PC-3 (cell line): ENCODE data around the gene CEP128. TPM values are rescaled to one million over a fixed set of nuclear protein-coding genes. Genes with fewer than 3 reads are reported as not detected.

Source experiments
- ATAC-seq: fragments of 200-7000 bp; cut with Tn5 transposase; 2 replicates; pipeline ENCODE4 v1.9.1; 2020; ENCODE audit warnings: mild to moderate bottlenecking, moderate library complexity
- BruUV-seq: library from RNA; stranded (reverse); fragments of 400-500 nt; replicated peaks from 2 replicates; lab custom pipeline; 2021; lab: Mats Ljungman, UMichigan
- CTCF ChIA-PET: fragments of 300-600 bp; sonication (Branson Sonifier 250); formaldehyde crosslinking; loops from one replicate; lab custom pipeline; 2022; ENCODE audit warnings: antibody characterized with exemption; lab: Charles Lee
- POLR2A ChIA-PET: fragments of 300-600 bp; sonication (Branson Sonifier 250); formaldehyde crosslinking; loops from one replicate; lab custom pipeline; 2022; ENCODE audit warnings: antibody characterized with exemption; ENCODE audit not compliant: unreplicated experiment; lab: Charles Lee
- DNase-seq: peaks from one replicate; pipeline ENCODE4 v3.0.0-alpha.2; 2015
- H2AFZ ChIP-seq: fragments of 300-600 bp; sonication (generic); 2 replicates; pipeline ENCODE4 v1.6.0; 2016; ENCODE audit warnings: antibody characterized with exemption, low read length
- H3F3A ChIP-seq: fragments of 300-600 bp; sonication (generic); one replicate; pipeline ENCODE4 v1.6.0; 2017; ENCODE audit warnings: antibody characterized with exemption, low read length, control low read depth, mild to moderate bottlenecking; ENCODE audit not compliant: unreplicated experiment
- H3K27ac ChIP-seq: fragments of 300-600 bp; sonication (generic); 2 replicates; pipeline ENCODE4 v1.5.1; 2016; ENCODE audit warnings: mild to moderate bottlenecking, low read length
- H3K27me3 ChIP-seq: fragments of 300-600 bp; sonication (generic); 2 replicates; pipeline ENCODE4 v1.6.1; 2016; ENCODE audit warnings: low read length, mixed read lengths
- H3K36me3 ChIP-seq: fragments of 300-600 bp; sonication (generic); 2 replicates; pipeline ENCODE4 v1.6.1; 2016; ENCODE audit warnings: low read depth, mixed run types, low read length, mixed read lengths
- H3K4me1 ChIP-seq: fragments of 300-600 bp; sonication (generic); 2 replicates; pipeline ENCODE4 v1.5.1; 2016; ENCODE audit warnings: low read length; ENCODE audit not compliant: insufficient read depth
- H3K4me2 ChIP-seq: fragments of 300-600 bp; sonication (generic); 2 replicates; pipeline ENCODE4 v1.6.0; 2016; ENCODE audit warnings: low read length
- H3K4me3 ChIP-seq: fragments of 300-600 bp; sonication (generic); 2 replicates; pipeline ENCODE4 v1.5.1; 2016; ENCODE audit warnings: mild to moderate bottlenecking, low read length, mixed read lengths
- H3K79me2 ChIP-seq: fragments of 300-600 bp; sonication (generic); 2 replicates; pipeline ENCODE4 v1.6.1; 2017; ENCODE audit warnings: low read length, mixed read lengths
- H3K9ac ChIP-seq: fragments of 300-600 bp; sonication (generic); 2 replicates; pipeline ENCODE4 v1.6.0; 2016; ENCODE audit warnings: mild to moderate bottlenecking, low read length
- H3K9me2 ChIP-seq: fragments of 300-600 bp; sonication (generic); replicated peaks from 2 replicates; pipeline ENCODE4 v1.6.1; 2016; ENCODE audit warnings: mixed run types, low read length, mixed read lengths
- H3K9me3 ChIP-seq: fragments of 300-600 bp; sonication (generic); 2 replicates; pipeline ENCODE4 v1.6.1; 2016; ENCODE audit warnings: low read length, mixed read lengths
- H4K20me1 ChIP-seq: fragments of 300-600 bp; sonication (generic); 2 replicates; pipeline ENCODE4 v1.6.1; 2016; ENCODE audit warnings: low read length, mixed read lengths
- EZH2 ChIP-seq: fragments of 300-600 bp; sonication (generic); IDR thresholded peaks from one replicate; pipeline ENCODE4 v1.6.1; 2017; ENCODE audit warnings: antibody characterized with exemption, mild to moderate bottlenecking, low read length; ENCODE audit not compliant: unreplicated experiment
- EZH2phosphoT487 ChIP-seq: fragments of 300-600 bp; sonication (generic); IDR thresholded peaks from 2 replicates; pipeline ENCODE4 v1.6.1; 2018; ENCODE audit warnings: mild to moderate bottlenecking, antibody characterized with exemption, low read length, borderline replicate concordance
- intact Hi-C: fragments of 100-400 bp; cut with micrococcal nuclease; formaldehyde crosslinking; loops from 2 replicates; pipeline ENCODE4 v1.9.0; 2023
- total RNA-seq: library from RNA; depleted of rRNA; stranded (reverse); fragments of >200 nt; gene quantifications from 2 replicates; pipeline ENCODE4 v1.2.3, GENCODE V29; 2014
- TF ChIP-seq, protein P1 (sequence below): fragments of 300-600 bp; sonication (generic); conservative IDR thresholded peaks from 2 replicates; pipeline ENCODE4 v1.5.1; 2017; ENCODE audit warnings: antibody characterized with exemption, low read depth, mild to moderate bottlenecking, low read length

The CEP128 gene
- total RNA-seq, 1 experiment from 2014 or later: 11.6 TPM

- Histone ChIP-seq H3K4me3 (no peak overlapping the region), H3K9me3 (no peaks in the 10 kb centered on the region), H3K9me2 (no peaks in the 10 kb centered on the region), H3K79me2 (no peaks in the 10 kb centered on the region), H4K20me1 (no peaks in the 10 kb centered on the region), H3K4me1 (no peaks in the 10 kb centered on the region), H3F3A (no peaks in the 10 kb centered on the region), H3K36me3 (peaks cover 5% of the 10 kb centered on the region; the same call in 1 of the 2 replicates), H2AFZ (no peak overlapping the region), H3K27me3 (no peaks in the 10 kb centered on the region), H3K27ac (no peak overlapping the region), H3K4me2 (no peak overlapping the region), H3K9ac (no peak overlapping the region)
- DNase-seq (no peak), ATAC-seq (no peak)
- CTCF ChIA-PET: interaction anchor here (0.7 kb wide), 1 partner anchor 656 kb away, joined by 3 read pairs; no protein-coding TSS in a partner anchor
- no TSS peak for BruUV-seq
- TF ChIP-seq EZH2phosphoT487 (no peak), EZH2 (no peak)
- TF ChIP-seq, protein P1, sequence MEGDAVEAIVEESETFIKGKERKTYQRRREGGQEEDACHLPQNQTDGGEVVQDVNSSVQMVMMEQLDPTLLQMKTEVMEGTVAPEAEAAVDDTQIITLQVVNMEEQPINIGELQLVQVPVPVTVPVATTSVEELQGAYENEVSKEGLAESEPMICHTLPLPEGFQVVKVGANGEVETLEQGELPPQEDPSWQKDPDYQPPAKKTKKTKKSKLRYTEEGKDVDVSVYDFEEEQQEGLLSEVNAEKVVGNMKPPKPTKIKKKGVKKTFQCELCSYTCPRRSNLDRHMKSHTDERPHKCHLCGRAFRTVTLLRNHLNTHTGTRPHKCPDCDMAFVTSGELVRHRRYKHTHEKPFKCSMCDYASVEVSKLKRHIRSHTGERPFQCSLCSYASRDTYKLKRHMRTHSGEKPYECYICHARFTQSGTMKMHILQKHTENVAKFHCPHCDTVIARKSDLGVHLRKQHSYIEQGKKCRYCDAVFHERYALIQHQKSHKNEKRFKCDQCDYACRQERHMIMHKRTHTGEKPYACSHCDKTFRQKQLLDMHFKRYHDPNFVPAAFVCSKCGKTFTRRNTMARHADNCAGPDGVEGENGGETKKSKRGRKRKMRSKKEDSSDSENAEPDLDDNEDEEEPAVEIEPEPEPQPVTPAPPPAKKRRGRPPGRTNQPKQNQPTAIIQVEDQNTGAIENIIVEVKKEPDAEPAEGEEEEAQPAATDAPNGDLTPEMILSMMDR: no peak
- POLR2A ChIA-PET: no interaction called here
- intact Hi-C loops: no loop called here
Observed at GRCh38 chr14:80780500-80780899, 161.0 kb downstream of the CEP128 start.

DNA sequence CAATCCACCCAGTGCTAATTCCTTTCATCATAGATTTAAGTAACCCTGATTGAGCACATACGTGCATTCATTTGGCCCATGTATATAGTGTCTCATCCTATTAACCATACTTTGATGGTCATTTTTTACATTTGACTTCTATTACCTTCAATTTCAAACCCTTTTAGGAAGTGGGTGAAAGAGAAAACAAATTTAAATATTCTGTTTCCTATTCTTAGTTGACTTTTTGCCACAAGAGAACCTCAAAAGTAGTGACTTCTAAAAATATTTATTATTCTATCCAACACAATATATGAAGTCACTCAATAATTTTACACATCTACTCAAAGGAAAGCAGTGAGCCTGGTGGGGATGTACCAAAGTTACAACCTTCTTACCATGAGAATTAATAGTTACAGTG is 164.9 kb downstream of the CEP128 start:
- CTCF ChIA-PET: no interaction called here

GRCh38 chr14:80776186-80776585 is 165.4 kb downstream of the CEP128 start:
- no peak overlapping the region for H3K4me2 ChIP-seq
- no peaks in the 10 kb centered on the region for H3K36me3 ChIP-seq
- intact Hi-C loops: no loop called here
- H3K27me3 ChIP-seq: no peaks in the 10 kb centered on the region
- H3K79me2 ChIP-seq: no peaks in the 10 kb centered on the region
- no peak overlapping the region for H2AFZ ChIP-seq
- no peak overlapping the region for H3K4me3 ChIP-seq
- DNase-seq: no peak
- H3K4me1 ChIP-seq: peaks cover 1% of the 10 kb centered on the region
- H4K20me1 ChIP-seq: no peaks in the 10 kb centered on the region
- no peaks in the 10 kb centered on the region for H3K9me3 ChIP-seq
- no TSS peak for BruUV-seq
- H3K27ac ChIP-seq: no peak overlapping the region
- H3F3A ChIP-seq: no peaks in the 10 kb centered on the region
- CTCF ChIA-PET: no interaction called here
- no peaks in the 10 kb centered on the region for H3K9me2 ChIP-seq
- ATAC-seq: no peak
- POLR2A ChIA-PET: no interaction called here
- TF ChIP-seq EZH2phosphoT487: no peak
- TF ChIP-seq, protein P1: no peak
- TF ChIP-seq EZH2: no peak
- H3K9ac ChIP-seq: no peak overlapping the region

More for the DNA sequence above, 164.9 kb downstream of the CEP128 start:
- H3K27ac ChIP-seq: no peak overlapping the region
- intact Hi-C loops: no loop called here
- ATAC-seq: no peak
- H3K9me2 ChIP-seq: no peaks in the 10 kb centered on the region
- H3K4me3 ChIP-seq: no peak overlapping the region
- no peaks in the 10 kb centered on the region for H3K36me3 ChIP-seq
- DNase-seq: no peak
- no peaks in the 10 kb centered on the region for H3K27me3 ChIP-seq
- POLR2A ChIA-PET: no interaction called here
- no peaks in the 10 kb centered on the region for H3K9me3 ChIP-seq
- H3K4me2 ChIP-seq: no peak overlapping the region
- H3K4me1 ChIP-seq: no peaks in the 10 kb centered on the region
- H2AFZ ChIP-seq: no peak overlapping the region
- no peaks in the 10 kb centered on the region for H3F3A ChIP-seq
- H3K9ac ChIP-seq: no peak overlapping the region
- no peaks in the 10 kb centered on the region for H3K79me2 ChIP-seq
- no TSS peak for BruUV-seq
- TF ChIP-seq EZH2 (no peak), EZH2phosphoT487 (no peak)
- TF ChIP-seq, protein P1: no peak
- H4K20me1 ChIP-seq: no peaks in the 10 kb centered on the region
